Measurements from ENCODE around the gene ADGRL3.

The ADGRL3 gene

GRCh38 chr4:61921920-61922319, 721.8 kb downstream of the ADGRL3 start:
- DNase-seq (ENCODE audit: low read depth): no peak
- no peak overlapping the region for H3K4me3 ChIP-seq (ENCODE audit: control insufficient read depth, low read depth, low read length)
- no peak for TF ChIP-seq CTCF (conservative IDR thresholded peaks at IDR 0.05; ENCODE audit: control insufficient read depth, insufficient read depth, low read depth, low read length)

DNA sequence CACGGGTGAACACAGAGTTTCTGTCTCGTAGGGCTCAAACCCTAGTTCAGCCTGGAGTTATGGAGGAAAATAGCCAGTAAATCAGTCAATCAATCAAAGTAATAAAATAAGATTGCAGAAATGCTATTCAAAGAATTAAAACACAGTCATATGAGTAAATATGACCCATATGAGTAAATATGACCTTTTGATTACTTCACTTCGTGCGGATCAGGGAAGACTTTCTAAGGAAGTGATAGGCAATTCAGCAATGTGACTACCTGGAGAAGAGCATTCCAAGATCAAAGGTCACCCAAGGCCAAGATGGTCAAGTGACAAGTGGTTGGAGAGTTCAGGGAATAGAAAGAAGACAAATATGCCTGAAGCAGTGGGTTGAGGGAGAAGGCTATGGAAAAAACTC, 722.6 kb downstream of the ADGRL3 start:
- TF ChIP-seq CTCF (conservative IDR thresholded peaks at IDR 0.05; ENCODE audit: control insufficient read depth, insufficient read depth, low read depth, low read length): no peak
- no peak overlapping the region for H3K4me3 ChIP-seq (ENCODE audit: control insufficient read depth, low read depth, low read length)
- no peak for DNase-seq (ENCODE audit: low read depth)

DNA sequence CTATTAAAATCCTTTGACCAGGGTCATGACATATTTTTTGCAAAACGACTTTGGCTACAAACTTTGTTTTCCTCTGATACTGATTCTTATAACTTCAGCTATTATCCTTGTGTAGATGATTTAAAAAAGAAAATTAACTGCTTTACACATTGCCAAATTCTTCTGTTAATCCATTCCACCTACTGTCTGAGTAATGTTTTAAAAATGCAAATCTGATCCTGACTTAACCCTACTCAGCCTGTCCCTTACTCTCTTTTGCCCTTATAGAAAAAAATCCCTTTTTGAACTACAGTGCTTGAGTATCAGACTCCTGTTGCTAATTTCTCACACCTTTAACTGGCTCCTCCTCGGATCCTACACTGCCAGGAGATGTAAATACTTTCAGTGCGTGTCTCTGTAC, 723.1 kb downstream of the ADGRL3 start:
- TF ChIP-seq CTCF (conservative IDR thresholded peaks at IDR 0.05; ENCODE audit: control insufficient read depth, insufficient read depth, low read depth, low read length): no peak
- H3K4me3 ChIP-seq (ENCODE audit: control insufficient read depth, low read depth, low read length): no peak overlapping the region
- DNase-seq (ENCODE audit: low read depth): no peak

GRCh38 chr4:61924131-61924530, 724.0 kb downstream of the ADGRL3 start:
- DNase-seq (ENCODE audit: low read depth): no peak
- no peak overlapping the region for H3K4me3 ChIP-seq (ENCODE audit: control insufficient read depth, low read depth, low read length)
- no peak for TF ChIP-seq CTCF (conservative IDR thresholded peaks at IDR 0.05; ENCODE audit: control insufficient read depth, insufficient read depth, low read depth, low read length)

- no peak for DNase-seq (ENCODE audit: low read depth)
- TF ChIP-seq CTCF (conservative IDR thresholded peaks at IDR 0.05; ENCODE audit: control insufficient read depth, insufficient read depth, low read depth, low read length): no peak
- no peak overlapping the region for H3K4me3 ChIP-seq (ENCODE audit: control insufficient read depth, low read depth, low read length)
Observed at GRCh38 chr4:61933527-61933926, 733.4 kb downstream of the ADGRL3 start.

DNA sequence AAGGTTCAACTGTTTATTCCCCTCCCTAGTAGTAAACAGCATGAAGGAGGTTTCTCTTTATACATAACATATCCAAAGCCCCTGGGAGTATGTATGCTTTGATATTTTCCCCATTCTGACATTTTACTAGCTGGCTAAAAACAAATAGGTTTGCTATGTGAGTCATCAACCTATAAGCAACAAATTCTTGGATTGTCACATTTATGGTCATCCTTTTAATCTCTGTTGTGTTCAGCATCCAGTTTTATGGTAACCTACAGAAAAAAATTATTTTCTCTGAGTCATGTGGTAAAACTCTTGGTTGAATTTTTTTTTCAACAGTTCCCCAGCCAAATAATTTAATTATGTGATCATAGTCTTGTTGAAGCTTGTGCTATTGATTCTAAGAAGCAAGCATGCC, 734.1 kb downstream of the ADGRL3 start:
- no peak for TF ChIP-seq CTCF (conservative IDR thresholded peaks at IDR 0.05; ENCODE audit: control insufficient read depth, insufficient read depth, low read depth, low read length)
- no peak overlapping the region for H3K4me3 ChIP-seq (ENCODE audit: control insufficient read depth, low read depth, low read length)
- DNase-seq (ENCODE audit: low read depth): no peak

DNA sequence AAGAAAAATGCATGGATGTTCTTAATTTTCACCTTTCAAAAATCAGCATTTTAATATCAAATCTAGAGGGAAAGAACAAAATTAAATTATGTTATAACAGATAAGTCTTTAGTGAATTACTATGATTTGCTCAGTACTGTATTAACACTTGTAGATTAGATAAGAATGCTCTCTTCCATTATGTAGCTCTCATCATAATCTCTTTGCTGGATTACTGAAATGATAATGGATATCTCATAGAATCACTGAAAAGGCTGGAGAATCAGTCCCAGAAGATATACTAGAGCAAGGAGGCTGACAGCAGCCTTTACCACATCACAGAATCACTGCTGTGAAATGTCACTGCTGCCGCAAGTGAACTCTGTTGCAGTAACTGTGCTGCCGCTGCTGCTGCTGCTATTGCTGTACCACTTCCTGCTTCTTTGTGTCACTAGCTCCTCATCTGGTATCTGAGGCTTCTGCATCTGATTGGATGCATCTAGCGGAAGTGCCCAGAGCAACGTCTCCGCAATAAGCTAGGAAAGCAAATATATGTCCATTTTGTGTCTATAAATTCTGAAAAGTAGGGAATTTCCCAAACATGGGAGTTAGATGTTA, 738.2 kb downstream of the ADGRL3 start:
- DNase-seq (ENCODE audit: low read depth): no peak
- H3K4me3 ChIP-seq (ENCODE audit: control insufficient read depth, low read depth, low read length): no peak overlapping the region
- TF ChIP-seq CTCF (conservative IDR thresholded peaks at IDR 0.05; ENCODE audit: control insufficient read depth, insufficient read depth, low read depth, low read length): no peak
